Activated T-cell treated with anti-CD3 and anti-CD28 coated beads for 48 hours (primary cell): ENCODE measurements around the gene RIBC2.
"Not testable (repeated sequence)": the region's sequence is repeated elsewhere in the genome, so short reads cannot be mapped to it uniquely, and the experiment has no call there.

ENCODE experiments used
- DNase-seq: peaks from one replicate; pipeline ENCODE4 v3.0.0-alpha.2; 2020; ENCODE audit warnings: low read depth

Gene RIBC2

GRCh38 chr22:45413368-45414211 is at the start of gene RIBC2, which contains the start of gene SMC1B:
Gene RIBC2, plus strand, starts transcription at chr22:45413693. Its CDS starts 194 bp downstream, at chr22:45413887.
Gene SMC1B, minus strand, starts transcription at chr22:45413599. Its CDS starts 32 bp downstream, at chr22:45413567.
- DNase-seq = peak; percentile 86

- DNase-seq = no peak
Observed at GRCh38 chr22:45366713-45367112, 46.8 kb upstream of the RIBC2 start.

- DNase-seq = not testable (repeated sequence)
Observed at GRCh38 chr22:45373592-45373991, 39.9 kb upstream of the RIBC2 start.

- no peak for DNase-seq
Observed at GRCh38 chr22:45376009-45376408, 37.5 kb upstream of the RIBC2 start.

- no peak for DNase-seq
Observed at GRCh38 chr22:45376703-45377102, 36.8 kb upstream of the RIBC2 start.

GRCh38 chr22:45381348-45381747 is 32.1 kb upstream of the RIBC2 start:
- no peak for DNase-seq

GRCh38 chr22:45389546-45389945 is 23.9 kb upstream of the RIBC2 start:
- no peak for DNase-seq

- DNase-seq = no peak
Observed at GRCh38 chr22:45397806-45398205, 15.7 kb upstream of the RIBC2 start.

GRCh38 chr22:45398214-45398613 is 15.3 kb upstream of the RIBC2 start:
- no peak for DNase-seq

- DNase-seq = no peak
Observed at GRCh38 chr22:45399712-45400445, 13.6 kb upstream of the RIBC2 start.

- DNase-seq = no peak
Observed at GRCh38 chr22:45402466-45402985, 11.0 kb upstream of the RIBC2 start.

- DNase-seq = no peak
Observed at GRCh38 chr22:45407793-45408192, 5.7 kb upstream of the RIBC2 start.

GRCh38 chr22:45413013-45413367 is 503 bp upstream of the RIBC2 start:
- no peak for DNase-seq

- DNase-seq = no peak
Observed at GRCh38 chr22:45418056-45418769, 4.7 kb downstream of the RIBC2 start.

GRCh38 chr22:45418770-45419138 is 5.3 kb downstream of the RIBC2 start:
- DNase-seq = no peak

GRCh38 chr22:45420011-45420410 is 6.5 kb downstream of the RIBC2 start:
- DNase-seq = no peak

GRCh38 chr22:45420539-45420938 is 7.0 kb downstream of the RIBC2 start:
- no peak for DNase-seq

- no peak for DNase-seq
Observed at GRCh38 chr22:45421349-45422055, 8.0 kb downstream of the RIBC2 start.

GRCh38 chr22:45422237-45422983 is 8.9 kb downstream of the RIBC2 start:
- DNase-seq = no peak

- no peak for DNase-seq
Observed at GRCh38 chr22:45423524-45423923, 10.0 kb downstream of the RIBC2 start.

- DNase-seq = no peak
Observed at GRCh38 chr22:45424241-45424731, 10.8 kb downstream of the RIBC2 start.
